GM18858 (cell line): ENCODE measurements around the gene NBEA.

Experiments used
- ATAC-seq: cut with Tn5 transposase; IDR thresholded peaks from one replicate; pipeline ENCODE4 v1.9.1; 2021; ENCODE audit not compliant: unreplicated experiment

Gene NBEA

GRCh38 chr13:35472323-35472881 lies 530.3 kb downstream of the NBEA start:
- no peak for ATAC-seq

GRCh38 chr13:35473206-35473775 lies 531.2 kb downstream of the NBEA start:
- ATAC-seq, result no peak

- no peak for ATAC-seq
Measured at GRCh38 chr13:35473802-35474201, 531.7 kb downstream of the NBEA start.

- ATAC-seq, result no peak
Measured at GRCh38 chr13:35474496-35475211, 532.6 kb downstream of the NBEA start.

GRCh38 chr13:35475212-35475959 lies 533.3 kb downstream of the NBEA start:
- ATAC-seq, result no peak

GRCh38 chr13:35475960-35476943 lies 534.2 kb downstream of the NBEA start, which contains the start of gene MAB21L1:
Gene MAB21L1 (minus strand): TSS chr13:35476689. CDS start chr13:35476138, 551 bp downstream.
- ATAC-seq, result no peak

- ATAC-seq, result no peak
Measured at GRCh38 chr13:35477386-35477946, 535.4 kb downstream of the NBEA start.

- no peak for ATAC-seq
Measured at GRCh38 chr13:35478271-35479037, 536.4 kb downstream of the NBEA start.

- ATAC-seq, result no peak
Measured at GRCh38 chr13:35479038-35479492, 537.0 kb downstream of the NBEA start.

GRCh38 chr13:35479706-35480105 lies 537.6 kb downstream of the NBEA start:
- no peak for ATAC-seq

GRCh38 chr13:35480346-35480745 lies 538.3 kb downstream of the NBEA start:
- no peak for ATAC-seq

GRCh38 chr13:35481777-35482176 lies 539.7 kb downstream of the NBEA start:
- ATAC-seq, result no peak

GRCh38 chr13:35482527-35482926 lies 540.5 kb downstream of the NBEA start:
- no peak for ATAC-seq

- ATAC-seq, result no peak
Measured at GRCh38 chr13:35483761-35484160, 541.7 kb downstream of the NBEA start.

GRCh38 chr13:35484384-35484783 lies 542.3 kb downstream of the NBEA start:
- ATAC-seq, result no peak

GRCh38 chr13:35485424-35485823 lies 543.4 kb downstream of the NBEA start:
- ATAC-seq, result no peak

GRCh38 chr13:35489050-35489449 lies 547.0 kb downstream of the NBEA start:
- no peak for ATAC-seq

GRCh38 chr13:35496006-35496405 lies 553.9 kb downstream of the NBEA start:
- no peak for ATAC-seq

GRCh38 chr13:35496761-35497386 lies 554.8 kb downstream of the NBEA start:
- ATAC-seq, result no peak
